ENCODE measurements around the gene WNT5A.
"Not testable (repeated sequence)": the region's sequence is repeated elsewhere in the genome, so short reads cannot be mapped to it uniquely, and the experiment has no call there.

The WNT5A gene

DNA sequence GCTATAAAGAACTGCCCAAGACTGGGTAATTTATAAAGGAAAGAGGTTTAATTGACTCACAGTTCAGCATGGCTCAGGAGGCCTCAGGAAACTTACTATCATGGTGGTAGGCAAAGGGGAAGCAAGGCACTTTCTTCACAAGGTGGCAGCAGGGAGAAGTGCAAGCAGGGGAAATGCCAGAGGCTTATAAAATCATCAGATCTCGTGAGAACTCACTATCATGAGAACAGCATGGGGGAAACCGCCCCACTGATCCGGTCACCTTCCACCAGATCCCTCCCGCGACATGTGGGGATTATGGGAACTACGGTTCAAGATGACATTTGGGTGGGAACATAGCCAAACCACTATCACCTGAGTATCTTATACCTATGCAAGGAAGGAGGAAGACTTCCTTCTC lies 18.0 kb upstream of the WNT5A start:
- DNase-seq: not testable (repeated sequence)

GRCh38 chr3:55501905-55502304 lies 14.8 kb upstream of the WNT5A start:
- DNase-seq: no peak

DNA sequence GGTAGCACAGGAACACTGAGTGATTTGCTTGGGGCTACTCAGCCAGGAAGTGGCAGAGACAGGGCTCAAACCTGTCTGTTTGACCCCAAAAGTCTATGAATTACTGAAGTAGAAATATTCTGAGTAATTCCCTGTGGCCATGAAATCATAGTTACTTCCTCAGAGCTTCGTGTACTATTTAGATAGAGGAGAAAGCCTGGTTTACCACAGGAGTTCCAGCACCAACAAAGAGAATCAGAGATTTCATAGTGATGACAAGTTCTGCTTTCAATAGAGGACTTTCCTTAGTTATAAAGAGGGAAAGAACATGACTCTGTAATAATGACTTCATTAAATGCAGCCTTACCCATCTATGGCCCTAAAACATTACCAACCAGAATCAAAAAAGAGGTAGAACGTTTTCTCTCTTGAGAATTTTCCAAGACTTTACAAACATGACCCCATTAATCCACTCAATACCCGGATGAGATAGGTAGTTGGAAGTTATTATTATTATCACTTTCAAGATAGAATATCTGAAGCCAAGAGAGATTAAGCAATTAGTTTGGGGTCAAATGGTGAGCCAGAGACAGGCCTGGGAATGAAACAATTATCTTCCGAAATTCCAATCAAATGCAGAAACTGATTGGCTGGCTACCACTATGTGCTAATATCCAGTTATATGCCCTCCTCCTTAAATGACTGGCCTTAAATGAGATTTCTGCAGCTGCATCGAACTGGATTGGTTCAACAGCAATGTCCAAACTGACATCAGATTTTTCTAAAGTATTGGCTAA lies 13.6 kb upstream of the WNT5A start:
- no peak for DNase-seq

DNA sequence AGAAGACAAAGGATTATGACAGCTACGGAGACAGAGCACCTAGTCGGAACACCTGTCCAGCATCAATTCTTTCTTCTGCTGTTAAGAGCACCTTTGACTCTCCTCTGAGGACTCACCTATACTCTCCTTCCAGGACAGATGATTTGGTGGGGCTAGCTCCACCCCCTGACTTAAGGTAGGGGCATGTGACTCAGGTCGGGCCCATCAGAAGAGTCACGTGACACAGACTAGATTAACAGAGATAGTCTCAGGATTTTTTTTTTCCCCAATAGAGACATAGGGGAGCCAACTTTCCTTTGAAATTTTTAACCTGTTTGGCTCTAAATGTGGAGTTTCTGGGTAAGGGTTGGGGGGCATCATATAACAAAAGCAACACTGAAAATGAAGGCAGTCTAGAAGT lies 11.4 kb upstream of the WNT5A start:
- no peak for DNase-seq

- DNase-seq: no peak
Observed at GRCh38 chr3:55497250-55497649, 10.1 kb upstream of the WNT5A start.

DNA sequence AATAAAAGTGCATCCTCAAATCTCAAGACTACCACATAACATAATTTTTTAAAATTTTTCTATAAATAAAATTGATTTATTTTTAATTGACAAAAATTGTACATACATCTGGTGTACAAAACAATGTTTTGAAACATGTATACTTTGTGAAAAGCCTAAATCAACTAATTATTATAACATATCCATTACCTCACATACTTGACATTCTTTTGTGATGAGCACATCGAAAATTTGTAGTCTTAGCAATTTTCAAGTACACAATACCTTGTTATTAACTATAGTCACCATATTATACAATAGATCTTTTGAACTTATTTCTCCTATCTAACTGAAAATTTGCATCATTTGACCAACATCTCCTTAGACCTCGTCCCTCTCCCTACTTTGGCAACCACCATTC lies 7.9 kb upstream of the WNT5A start:
- DNase-seq: no peak

- no peak for DNase-seq
Observed at GRCh38 chr3:55492976-55493375, 5.9 kb upstream of the WNT5A start.

DNA sequence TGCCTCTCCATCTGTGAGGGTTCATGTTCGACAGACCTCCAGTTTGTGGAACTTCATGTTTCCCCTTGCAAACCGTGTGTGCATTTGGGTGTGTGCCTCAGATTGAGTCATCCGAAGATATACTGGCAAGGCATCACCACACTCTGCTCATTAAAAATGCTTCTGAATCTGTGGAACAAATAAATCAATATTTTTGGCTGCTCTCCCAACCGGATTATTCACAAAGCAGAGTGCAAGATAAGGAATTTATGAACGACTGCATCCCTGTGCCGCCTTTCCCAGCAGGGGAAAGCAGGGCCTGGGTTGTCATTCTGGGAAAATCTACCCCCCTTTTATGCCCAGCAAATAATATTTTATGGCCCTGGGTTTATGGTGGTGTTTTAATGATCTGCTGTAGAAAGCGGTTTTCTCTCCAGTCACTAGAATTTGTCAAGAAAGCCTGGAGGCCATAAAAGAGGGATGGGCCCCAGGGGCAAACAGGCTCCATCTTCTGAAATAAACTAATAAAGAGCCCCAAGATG lies 4.2 kb upstream of the WNT5A start:
- no peak for DNase-seq

- DNase-seq: no peak
Observed at GRCh38 chr3:55490276-55490913, 3.3 kb upstream of the WNT5A start.

DNA sequence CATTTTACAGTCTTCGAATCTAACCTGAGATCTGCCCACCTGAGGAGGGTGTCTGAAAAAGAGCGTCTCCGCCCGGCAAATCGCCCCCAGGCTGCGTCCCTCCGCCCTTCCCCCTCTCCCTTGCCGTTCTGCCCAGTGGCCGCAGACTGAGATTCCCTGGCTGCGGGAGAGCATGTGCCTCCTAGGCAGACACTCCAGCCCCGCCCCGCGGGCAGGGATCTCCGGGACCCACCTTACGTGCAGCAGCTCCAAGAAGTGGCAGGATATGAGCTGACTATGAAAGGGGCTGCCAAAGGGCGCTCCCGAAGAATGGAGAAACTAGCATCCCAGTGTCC lies 2.7 kb upstream of the WNT5A start:
- DNase-seq: no peak

GRCh38 chr3:55488398-55489055 lies 1.4 kb upstream of the WNT5A start:
- no peak for DNase-seq

DNA sequence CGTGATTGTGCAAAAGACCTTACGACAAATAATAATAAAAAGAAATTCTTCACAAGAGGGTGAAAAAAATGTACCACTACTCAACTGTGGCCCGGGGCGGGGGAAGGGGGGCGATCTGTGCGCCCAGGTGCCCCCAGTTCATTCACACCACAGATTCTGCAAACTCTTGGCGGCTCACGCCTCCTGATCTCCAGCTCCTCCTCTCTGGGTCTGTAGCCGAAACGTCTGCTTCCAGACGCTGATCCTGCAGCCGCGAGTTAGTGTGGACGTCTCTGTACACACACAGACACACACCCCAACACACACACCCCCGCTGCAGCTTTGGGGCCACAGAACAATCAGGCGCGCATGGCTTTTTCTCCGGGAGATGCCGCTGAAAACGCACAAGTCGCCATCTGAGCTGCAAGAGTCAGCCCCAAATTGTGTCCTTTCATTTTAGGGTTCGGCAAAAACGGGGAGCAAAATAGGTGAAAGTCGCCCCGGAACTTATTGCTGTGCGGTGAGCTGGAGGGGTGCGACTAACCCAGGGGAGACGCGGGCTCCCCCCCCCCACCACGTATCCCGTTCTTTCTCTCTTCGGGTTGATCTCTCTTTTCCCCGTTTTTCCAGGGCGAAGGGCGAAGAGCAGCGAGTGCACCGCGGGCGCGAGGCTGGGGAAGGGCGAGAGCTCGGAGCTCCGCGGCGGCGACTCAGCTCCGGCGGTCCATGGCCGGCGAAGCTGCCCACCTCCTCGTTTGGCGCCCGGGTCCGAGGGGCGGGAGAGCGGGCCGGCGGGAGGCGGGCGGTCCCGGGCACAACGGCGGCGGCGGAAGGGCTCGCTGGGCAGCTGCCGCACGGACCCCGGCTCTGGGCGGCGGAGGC lies 505 bp upstream of the WNT5A start:
- DNase-seq: peak; percentile 22

DNA sequence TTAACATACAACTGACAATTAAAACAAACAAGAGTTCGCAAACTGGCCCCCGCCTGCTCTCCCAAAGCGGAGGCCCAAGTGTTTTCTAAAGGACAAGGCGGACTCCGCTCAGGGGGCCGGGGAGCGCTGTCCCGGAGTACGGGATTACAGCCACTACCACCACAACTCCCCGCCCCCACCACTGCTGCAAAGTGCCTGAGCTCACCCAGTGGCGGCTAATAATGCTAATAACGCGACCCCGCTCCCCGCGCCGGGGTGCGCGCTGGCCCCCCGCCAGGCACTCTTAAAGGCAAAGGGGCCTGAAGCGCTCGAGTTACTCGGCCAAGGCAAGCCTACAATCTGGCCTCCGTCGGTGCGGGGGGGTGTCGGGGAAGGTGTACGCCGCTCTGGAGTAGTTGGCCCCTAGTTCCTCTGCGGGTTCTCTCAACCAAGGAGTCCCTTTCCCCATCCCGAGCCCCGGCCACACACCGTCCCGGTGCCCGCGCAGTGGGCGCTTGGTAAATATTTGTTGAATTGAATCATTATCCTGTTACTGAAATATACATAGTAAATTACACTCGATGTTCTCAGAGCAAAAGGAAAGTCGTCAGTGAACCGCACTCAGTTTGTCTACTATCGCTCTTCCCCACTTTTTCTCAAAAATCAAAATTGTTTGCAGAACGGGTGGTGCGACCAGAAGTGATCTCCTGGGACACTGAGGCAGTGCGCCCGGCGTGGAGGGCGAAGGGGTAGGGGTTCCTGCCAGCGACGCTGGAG lies 827 bp downstream of the WNT5A start:
- DNase-seq: peak; percentile 29

DNA sequence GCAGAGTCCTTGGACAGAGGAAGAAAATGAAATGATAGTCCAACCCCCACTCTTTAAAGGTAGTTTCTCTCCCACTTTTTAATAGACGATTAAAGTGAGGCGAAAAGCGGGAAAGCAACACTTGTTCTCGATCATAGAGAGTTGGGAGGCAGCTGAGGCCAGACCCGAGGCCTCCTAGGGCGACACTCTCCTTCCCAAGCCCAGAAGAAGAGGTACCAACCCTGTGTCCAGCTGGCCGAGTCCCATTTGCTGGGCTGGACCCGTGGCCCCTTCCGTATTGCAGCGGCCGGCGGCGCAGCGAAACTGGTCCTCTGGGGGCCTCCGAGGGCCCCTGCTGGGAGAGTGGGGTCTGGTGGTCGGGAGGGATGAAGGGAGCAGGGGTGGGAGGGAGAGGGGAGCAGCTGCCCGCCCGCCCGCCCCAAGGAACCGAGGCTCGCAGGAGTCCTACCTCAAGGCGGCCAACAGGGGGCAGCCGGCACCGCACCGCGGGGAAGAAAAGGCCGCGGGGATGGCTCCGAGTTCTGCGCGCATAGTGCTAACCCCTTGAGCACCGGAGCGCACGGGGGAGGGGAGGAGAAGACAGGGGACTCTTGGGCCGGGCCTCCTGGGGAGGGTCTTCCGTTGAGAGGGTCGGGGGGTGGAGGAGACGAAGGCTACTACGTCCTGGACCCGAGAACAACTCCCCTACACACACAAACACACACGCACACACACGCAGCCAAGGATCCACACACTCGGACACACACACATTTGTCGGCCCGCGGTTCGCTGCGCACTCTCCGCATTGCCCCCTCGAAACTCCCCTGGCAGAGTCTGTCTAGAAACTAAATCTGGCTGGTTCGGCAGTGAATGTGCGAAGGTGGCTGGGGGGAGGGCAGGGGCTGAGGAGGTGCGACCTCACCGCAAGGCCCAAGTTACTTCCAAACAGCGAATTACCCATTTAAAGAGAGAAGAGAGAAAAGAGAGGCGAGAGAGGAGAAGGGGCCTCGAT lies 2.0 kb downstream of the WNT5A start:
- DNase-seq: peak; percentile 54

DNA sequence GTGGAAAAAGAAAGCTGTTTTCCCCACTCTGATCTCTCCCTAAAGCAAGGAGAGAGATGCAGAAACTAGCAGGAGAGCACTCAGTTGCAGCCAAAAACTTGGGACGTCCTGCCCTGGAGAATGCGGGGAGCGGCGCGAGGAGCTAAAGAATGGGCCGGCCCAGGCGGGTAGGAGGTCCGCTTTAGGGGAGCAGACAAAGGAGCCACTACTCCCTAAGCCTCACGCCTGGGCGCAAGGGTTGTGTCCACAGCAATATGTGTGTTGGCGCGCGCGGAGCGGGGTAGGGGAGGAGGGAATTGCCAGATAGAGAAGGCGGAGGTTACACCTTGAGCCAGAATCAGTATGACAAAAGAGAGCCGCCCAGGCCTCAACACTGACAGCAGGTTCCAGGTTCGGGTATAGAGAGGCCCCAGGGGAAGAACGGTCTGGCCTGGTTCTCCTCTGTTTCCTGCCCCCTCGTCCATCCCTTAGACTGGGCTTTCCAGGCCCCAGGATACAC lies 2.9 kb downstream of the WNT5A start:
- no peak for DNase-seq

- DNase-seq: no peak
Observed at GRCh38 chr3:55483196-55484095, 3.7 kb downstream of the WNT5A start.

- DNase-seq: no peak
Observed at GRCh38 chr3:55482496-55483195, 4.5 kb downstream of the WNT5A start.

DNA sequence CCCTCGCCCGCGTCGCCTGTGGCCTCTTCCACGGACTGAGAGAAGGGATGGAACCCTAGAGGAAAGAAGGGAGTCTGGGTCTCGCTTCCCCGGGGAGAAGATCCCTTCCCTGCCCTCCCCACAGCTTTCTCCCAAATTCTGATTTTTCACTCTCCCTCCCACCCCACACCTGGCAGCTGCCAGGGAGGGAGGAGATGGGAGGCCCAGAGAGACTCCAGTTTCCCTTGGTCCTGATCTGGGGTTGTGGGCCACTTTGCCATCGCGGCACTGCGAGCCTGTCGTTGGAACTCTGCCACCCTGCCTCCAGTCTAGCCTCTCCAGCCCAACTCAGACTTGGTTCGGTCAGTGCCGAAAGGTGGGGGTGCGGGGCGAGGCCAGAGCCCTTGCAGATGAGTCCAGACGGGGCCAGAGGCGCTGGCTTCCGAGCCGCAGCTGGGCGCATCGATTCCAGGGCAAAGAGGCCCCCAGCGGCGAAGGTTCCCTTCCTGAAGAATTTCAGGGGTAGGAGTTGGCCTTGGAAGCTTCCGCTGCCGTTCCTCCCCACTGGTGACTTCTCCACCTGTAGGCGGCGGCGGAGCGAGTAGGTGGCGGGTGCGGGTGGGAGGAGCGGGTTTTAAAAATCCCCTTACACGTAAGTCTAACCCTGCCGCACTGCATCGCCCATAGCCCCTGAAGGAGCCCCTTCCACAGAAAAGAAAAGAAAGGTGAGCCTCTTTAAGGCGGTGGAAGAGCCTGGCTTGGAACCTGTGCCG lies 5.2 kb downstream of the WNT5A start:
- DNase-seq: no peak

Data from NCI-H1092 treated with DMSO at 0.1 percent for 48 hours (cell line).